Thyroid gland (tissue), 4 donors: Measurements from ENCODE around the gene PIEZO2.

Source experiments
- CTCF ChIP-seq, 6 experiments: fragments of 200-600 bp in 3 of 6; fragments of 450-650 bp in 3 of 6; sonication (generic) in 3 of 6; IDR thresholded peaks; one replicate each; pipeline ENCODE4 v1.5.1; 2016 to 2019; ENCODE audit warnings: antibody characterized with exemption in 6 of 6, mild to moderate bottlenecking in 2 of 6, inconsistent platforms in 1 of 6, moderate library complexity in 1 of 6
- POLR2A ChIP-seq, 2 donors: fragments of 450-650 bp; IDR thresholded peaks; one replicate each; pipeline ENCODE4 v1.6.1; 2017; ENCODE audit warnings: antibody characterized with exemption in 2 of 2, mild to moderate bottlenecking in 2 of 2, moderate library complexity in 1 of 2

DNA sequence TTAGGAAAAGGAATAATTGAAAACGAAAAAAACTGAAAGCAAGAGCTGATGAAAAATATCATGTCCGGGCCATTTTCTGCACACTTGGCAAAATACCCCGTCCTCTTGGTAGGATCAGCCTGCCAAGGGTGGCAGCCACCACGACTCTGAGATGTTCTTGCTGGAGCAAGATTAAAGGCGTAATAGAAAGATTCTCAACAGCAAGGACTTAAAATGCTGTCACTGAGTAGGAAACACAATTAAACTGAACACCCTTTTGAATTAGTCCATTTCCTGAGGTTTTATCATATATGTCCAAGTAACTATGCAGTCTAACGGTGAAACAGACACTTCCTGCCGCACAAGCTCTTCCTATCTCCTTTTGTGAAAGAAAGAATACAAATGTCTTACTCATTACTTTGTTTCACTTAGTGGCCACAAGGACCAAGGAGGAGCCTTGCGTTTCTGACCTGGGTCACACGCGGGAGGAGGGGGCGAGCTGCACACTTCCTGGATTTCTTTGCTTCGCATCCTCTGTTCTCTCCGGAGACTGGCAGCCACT is 222.7 kb downstream of the PIEZO2 start:
- TF ChIP-seq CTCF (IDR thresholded peaks at IDR 0.05) (no peak), POLR2A (IDR thresholded peaks at IDR 0.05) (no peak)
